Ramos (cell line): ENCODE measurements around the gene SPATA1.

ENCODE experiments used
- in situ Hi-C: fragments of 300-500 bp; cut with MboI; formaldehyde crosslinking; loops from one replicate; pipeline ENCODE4 v1.14.3; 2022; ENCODE audit warnings: low sequenced_read_pairs; ENCODE audit not compliant: unreplicated experiment

The SPATA1 gene

GRCh38 chr1:84506002-84506728 lies at the start of gene SPATA1, which contains the start of gene GNG5:
TSS of gene SPATA1 (plus strand) at chr1:84506386. CDS start at chr1:84516360, 9,974 bp downstream.
TSS of gene GNG5 (minus strand) at chr1:84506581. CDS start at chr1:84506091, 490 bp downstream.
- in situ Hi-C loops: loop anchor here (10.0 kb wide), 1 partner anchor 69 kb away; the partner anchor contains the start of gene CTBS

- in situ Hi-C loops: no loop called here
Observed at GRCh38 chr1:84462118-84462517, 44.1 kb upstream of the SPATA1 start.

- in situ Hi-C loops: no loop called here
Observed at GRCh38 chr1:84467298-84467697, 38.9 kb upstream of the SPATA1 start.

- in situ Hi-C loops: no loop called here
Observed at GRCh38 chr1:84476225-84476624, 30.0 kb upstream of the SPATA1 start.

- in situ Hi-C loops: no loop called here
Observed at GRCh38 chr1:84478876-84479868, 27.0 kb upstream of the SPATA1 start, which contains the start of gene RPF1. TSS of gene RPF1 (plus strand) at chr1:84479266. CDS start at chr1:84479282, 16 bp downstream.

- in situ Hi-C loops: no loop called here
Observed at GRCh38 chr1:84479998-84480397, 26.2 kb upstream of the SPATA1 start.

- in situ Hi-C loops: no loop called here
Observed at GRCh38 chr1:84480650-84481049, 25.5 kb upstream of the SPATA1 start.

GRCh38 chr1:84481317-84481716 lies 24.9 kb upstream of the SPATA1 start:
- in situ Hi-C loops: no loop called here

GRCh38 chr1:84488107-84488506 lies 18.1 kb upstream of the SPATA1 start:
- in situ Hi-C loops: no loop called here

- in situ Hi-C loops: no loop called here
Observed at GRCh38 chr1:84489766-84490165, 16.4 kb upstream of the SPATA1 start.

- in situ Hi-C loops: no loop called here
Observed at GRCh38 chr1:84492726-84493125, 13.5 kb upstream of the SPATA1 start.

GRCh38 chr1:84493747-84494146 lies 12.4 kb upstream of the SPATA1 start:
- in situ Hi-C loops: no loop called here

- in situ Hi-C loops: no loop called here
Observed at GRCh38 chr1:84496498-84496897, 9.7 kb upstream of the SPATA1 start.

- in situ Hi-C loops: no loop called here
Observed at GRCh38 chr1:84497631-84498275, 8.4 kb upstream of the SPATA1 start.

GRCh38 chr1:84502927-84503326 lies 3.3 kb upstream of the SPATA1 start:
- in situ Hi-C loops: loop anchor here (10.0 kb wide), 1 partner anchor 72 kb away; the partner anchor contains the start of gene CTBS

GRCh38 chr1:84504580-84505492 lies 1.4 kb upstream of the SPATA1 start:
- in situ Hi-C loops: loop anchor here (10.0 kb wide), 1 partner anchor 70 kb away; the partner anchor contains the start of gene CTBS

GRCh38 chr1:84505493-84506001 lies 639 bp upstream of the SPATA1 start:
- in situ Hi-C loops: loop anchor here (10.0 kb wide), 1 partner anchor 69 kb away; the partner anchor contains the start of gene CTBS

- in situ Hi-C loops: loop anchor here (10.0 kb wide), 1 partner anchor 68 kb away; the partner anchor contains the start of gene CTBS
Observed at GRCh38 chr1:84506729-84507453, 705 bp downstream of the SPATA1 start.
